ENCODE results near the gene DGKG. TPM values are rescaled to one million over a fixed set of nuclear protein-coding genes. Genes with fewer than 3 reads are reported as not detected.

Gene DGKG
- total and polyA plus RNA-seq, 9 of the 15 experiments (the other 6 are each of a cell fraction or from before 2014, with no cell fraction given) = 0.01 to 0.36 (median 0.15) TPM

- Histone ChIP-seq H3K4me3 (no peak overlapping the region), H3K4me1 (replicated peaks in 1 of 2; ENCODE audit: control insufficient read depth in 2 of 2, insufficient read depth in 2 of 2, low read length in 2 of 2) (no peaks in the 10 kb centered on the region), H3K9me1 (ENCODE audit: control insufficient read depth, insufficient read depth, low read length) (no peaks in the 10 kb centered on the region), H3K27me3 (ENCODE audit: control insufficient read depth in 2 of 2, insufficient read depth in 2 of 2, low read length in 2 of 2) (peaks cover 22 to 64% of the 10 kb centered on the region in 2 experiments), H2AFZ (ENCODE audit: low read depth, low read length) (no peak overlapping the region), H4K20me1 (replicated peaks; ENCODE audit: control insufficient read depth, insufficient read depth, low read length) (no peaks in the 10 kb centered on the region), H3K9ac (ENCODE audit: insufficient read depth in 1 of 2, low read depth in 2 of 2, low read length in 2 of 2) (no peak overlapping the region), H3K4me2 (ENCODE audit: insufficient read depth, low read length) (no peak overlapping the region), H3K79me2 (ENCODE audit: control insufficient read depth, insufficient read depth, low read length) (no peaks in the 10 kb centered on the region), H3K36me3 (ENCODE audit: control insufficient read depth, insufficient read depth, low read length) (no peaks in the 10 kb centered on the region), H3K9me3 (replicated peaks; ENCODE audit: control insufficient read depth, insufficient read depth, low read depth, low read length) (no peaks in the 10 kb centered on the region), H3K27ac (ENCODE audit: extremely low read depth, low read depth, low read length) (no peak overlapping the region)
- no peak for ATAC-seq
- TF ChIP-seq ZNF316 (IDR thresholded peaks at IDR 0.05) = no peak
- no peak for TF ChIP-seq ZNF766 (CRISPR knock-in tag; conservative IDR thresholded peaks at IDR 0.05)
- TF ChIP-seq ZBTB9 (CRISPR knock-in tag; IDR thresholded peaks at IDR 0.05) = no peak
- no peak for TF ChIP-seq CCNT2 (IDR thresholded peaks at IDR 0.05; ENCODE audit: borderline replicate concordance, extremely low read depth, insufficient read length, low read depth, low read length)
- TF ChIP-seq ZNF174 (CRISPR knock-in tag; IDR thresholded peaks at IDR 0.05) = no peak
- no peak for TF ChIP-seq ZNF764 (CRISPR knock-in tag; IDR thresholded peaks at IDR 0.05; ENCODE audit: low read depth)
- TF ChIP-seq ZNF699 (CRISPR knock-in tag; IDR thresholded peaks at IDR 0.05; ENCODE audit: insufficient replicate concordance) = no peak
- no peak for TF ChIP-seq POLR2H (tag; IDR thresholded peaks at IDR 0.05; ENCODE audit: low read depth)
- TF ChIP-seq ZNF274 (IDR thresholded peaks at IDR 0.05; ENCODE audit: borderline replicate concordance, low read depth, low read length) = no peak
- no peak for TF ChIP-seq RBM15 (IDR thresholded peaks at IDR 0.05; ENCODE audit: insufficient read depth, low read length)
- DNase-seq (ENCODE audit: extremely low read depth in 1 of 4, low spot score in 3 of 4) = no peak
- no peak for FAIRE-seq
- in situ Hi-C loops (cut with MboI) (no loop called here), intact Hi-C loops (cut with micrococcal nuclease) (no loop called here)
- ChIA-PET POLR2A (interaction anchor here (0.6 kb wide), 1 partner anchor 1043 kb away, joined by 3 read pairs; no protein-coding TSS in a partner anchor), CTCF (ENCODE audit: low intra/inter-chr PET ratio) (no interaction called here)
- no TSS peak for BruUV-seq (replicated peaks)
- WGBS (ENCODE audit: insufficient coverage, low coverage, missing lambda C conversion rate) = 5% methylated on average over 14 of the region's 14 CpGs
Observed at GRCh38 chr3:186406669-186407635, 44.9 kb upstream of the DGKG start.
